Globus pallidus (tissue), 1 donor: ENCODE data around the gene SETD9.

ENCODE experiments used
- DNase-seq: peaks from one replicate; pipeline ENCODE4 v3.0.0-alpha.2; 2015; ENCODE audit warnings: low spot score

SETD9 gene, protein sequence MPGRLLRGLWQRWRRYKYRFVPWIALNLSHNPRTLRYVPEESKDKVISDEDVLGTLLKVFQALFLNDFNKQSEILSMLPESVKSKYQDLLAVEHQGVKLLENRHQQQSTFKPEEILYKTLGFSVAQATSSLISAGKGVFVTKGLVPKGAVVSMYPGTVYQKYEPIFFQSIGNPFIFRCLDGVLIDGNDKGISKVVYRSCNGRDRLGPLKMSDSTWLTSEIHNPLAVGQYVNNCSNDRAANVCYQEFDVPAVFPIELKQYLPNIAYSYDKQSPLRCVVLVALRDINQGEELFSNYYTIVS

DNA sequence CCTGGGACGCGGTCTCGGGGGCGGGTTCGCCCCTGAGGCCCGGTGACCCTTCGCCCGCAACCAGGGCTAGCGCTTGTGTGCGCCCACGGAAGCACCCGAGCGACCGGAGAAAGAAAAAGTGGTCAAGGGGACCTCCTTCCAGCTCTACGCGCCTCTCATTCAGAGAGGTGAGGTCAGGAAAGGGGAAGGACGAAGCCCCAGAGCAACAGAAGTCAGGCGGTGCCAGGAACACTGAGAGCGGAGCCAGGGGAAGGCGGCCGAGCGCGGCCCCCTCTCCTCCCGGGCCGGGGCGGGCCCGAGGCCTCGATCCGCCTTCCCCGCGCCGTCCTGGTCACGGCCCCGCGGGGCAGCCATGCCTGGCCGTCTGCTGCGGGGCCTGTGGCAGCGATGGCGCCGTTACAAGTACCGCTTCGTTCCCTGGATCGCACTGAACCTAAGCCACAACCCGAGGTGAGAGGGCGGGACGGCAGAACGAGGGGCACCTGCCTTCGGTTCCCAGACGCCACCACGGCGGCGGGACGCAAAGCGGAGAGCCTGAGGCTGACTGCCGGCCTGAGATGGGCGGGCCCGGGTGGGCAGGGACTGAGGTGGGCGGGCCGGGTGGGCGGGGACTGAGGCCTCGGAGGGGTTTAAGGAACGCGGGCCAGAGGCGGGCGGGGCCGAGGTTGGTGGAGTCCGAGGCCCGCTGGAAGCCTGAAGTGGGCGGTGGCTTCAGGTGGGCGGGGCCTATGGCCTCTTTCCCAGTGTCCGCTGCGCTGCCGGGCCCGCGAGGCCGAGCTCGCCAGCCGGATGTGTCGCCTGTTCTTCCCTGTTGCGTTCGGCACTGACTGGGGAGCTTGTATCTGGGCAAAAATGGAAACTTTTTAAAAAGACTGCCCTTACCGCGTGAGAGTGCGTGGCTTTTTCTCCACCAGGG, at the start of gene SETD9:
SETD9 (plus strand) TSS at position 303 of the 916 bp plus-strand sequence; CDS start at position 353, 50 bp downstream.
- peak; percentile 98 for DNase-seq

GRCh38 chr5:56861893-56862485, 47.4 kb upstream of the SETD9 start:
- DNase-seq, result no peak

- DNase-seq, result no peak
Measured at GRCh38 chr5:56862909-56863308, 46.5 kb upstream of the SETD9 start.

- DNase-seq, result no peak
Measured at GRCh38 chr5:56871777-56872176, 37.6 kb upstream of the SETD9 start.

- no peak for DNase-seq
Measured at GRCh38 chr5:56873056-56873455, 36.3 kb upstream of the SETD9 start.

DNA sequence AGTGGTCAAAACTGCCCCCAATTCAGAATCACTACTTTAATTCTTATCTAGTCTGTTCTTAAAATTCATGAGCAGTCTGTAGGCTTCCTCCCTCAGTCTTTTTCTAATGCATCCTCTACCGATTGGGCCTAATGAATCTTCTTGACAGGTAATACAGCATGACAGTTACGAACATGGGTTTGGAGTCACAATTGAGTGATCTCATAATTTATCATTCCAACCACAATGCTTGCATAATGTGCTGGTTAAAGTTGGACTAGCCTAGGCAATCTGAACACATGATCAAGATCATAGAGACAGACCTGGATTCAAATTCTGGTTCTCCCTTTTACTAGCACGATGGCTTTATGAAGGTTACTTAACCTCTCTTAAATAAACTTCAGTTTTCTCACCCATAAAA, 33.1 kb upstream of the SETD9 start:
- no peak for DNase-seq

GRCh38 chr5:56881571-56881970, 27.8 kb upstream of the SETD9 start:
- DNase-seq, result no peak

DNA sequence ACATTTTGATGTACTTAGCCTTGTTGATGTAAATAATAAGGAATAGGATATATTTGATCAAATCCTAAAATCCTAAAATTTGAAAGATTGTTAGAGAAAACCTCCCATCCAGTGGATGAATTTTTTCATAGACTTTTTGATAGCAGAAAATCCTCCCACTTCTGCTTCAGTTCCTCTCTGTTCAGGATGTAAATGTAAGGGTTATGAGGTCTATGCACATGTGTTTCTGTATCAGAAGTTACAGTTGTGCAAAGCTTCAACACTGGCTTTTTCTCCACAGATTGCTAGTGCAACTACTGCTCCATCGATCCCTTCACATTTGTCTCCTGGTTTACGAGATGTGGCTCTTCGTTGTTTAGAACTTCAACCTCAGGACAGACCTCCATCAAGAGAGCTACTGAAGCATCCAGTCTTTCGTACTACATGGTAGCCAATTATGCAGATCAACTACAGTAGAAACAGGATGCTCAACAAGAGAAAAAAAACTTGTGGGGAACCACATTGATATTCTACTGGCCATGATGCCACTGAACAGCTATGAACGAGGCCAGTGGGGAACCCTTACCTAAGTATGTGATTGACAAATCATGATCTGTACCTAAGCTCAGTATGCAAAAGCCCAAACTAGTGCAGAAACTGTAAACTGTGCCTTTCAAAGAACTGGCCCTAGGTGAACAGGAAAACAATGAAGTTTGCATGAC, 16.0 kb upstream of the SETD9 start:
- no peak for DNase-seq

DNA sequence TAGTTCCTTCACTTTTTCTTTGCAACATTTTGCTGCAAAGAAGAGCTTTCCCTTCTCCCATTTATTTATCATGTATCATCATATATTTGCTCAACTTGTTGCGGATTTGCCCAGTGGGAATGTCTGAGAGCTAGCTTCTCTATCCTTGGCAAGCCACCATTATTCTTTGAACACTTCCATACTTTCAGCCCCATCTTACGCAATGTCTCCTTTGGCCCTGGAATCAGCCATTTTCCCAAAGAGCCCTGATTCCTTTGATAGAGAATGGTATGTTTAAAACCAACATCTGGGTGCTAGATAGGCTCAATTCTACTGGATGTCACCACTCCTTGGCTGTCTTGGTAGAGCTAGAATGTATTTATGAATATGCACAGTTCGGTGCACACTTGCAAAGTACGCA, 12.6 kb upstream of the SETD9 start:
- no peak for DNase-seq

DNA sequence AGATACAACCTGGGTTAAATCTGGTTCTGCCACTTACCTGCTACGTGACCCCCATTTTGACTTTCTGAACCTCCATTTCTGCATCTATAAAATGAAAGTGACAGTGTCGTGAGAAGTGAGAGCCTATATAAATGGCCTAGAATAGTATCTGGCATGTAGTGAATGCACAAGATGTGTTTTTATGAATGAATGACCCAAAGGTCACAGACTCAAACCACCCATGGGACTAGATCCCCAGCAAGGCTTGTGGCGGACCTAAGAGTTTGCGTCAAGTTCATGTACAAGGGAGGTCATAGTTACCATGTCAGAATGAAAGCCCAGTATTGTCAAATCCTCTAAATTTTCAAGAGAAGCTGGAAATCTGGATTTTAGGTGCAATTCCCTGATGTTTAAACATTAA, 11.2 kb upstream of the SETD9 start:
- no peak for DNase-seq

DNA sequence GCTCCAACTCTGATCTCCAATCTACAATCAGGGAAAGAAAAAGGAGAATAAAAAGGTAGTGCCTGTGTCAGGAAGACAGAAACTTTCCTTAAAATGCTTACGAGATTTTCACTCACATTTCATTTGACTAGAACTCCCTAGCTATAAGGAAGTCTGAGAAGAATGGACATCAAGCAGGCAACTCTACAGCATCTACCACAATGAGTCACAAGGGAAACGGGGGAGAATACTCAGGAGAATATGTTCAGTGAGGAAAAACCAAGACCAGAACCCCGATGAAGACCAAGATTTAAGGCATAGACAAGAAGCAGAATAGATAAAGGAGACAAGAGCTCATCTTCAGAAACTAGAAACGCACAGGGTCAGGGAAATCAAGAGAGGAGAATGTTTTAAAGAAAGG, 9.0 kb upstream of the SETD9 start:
- no peak for DNase-seq

- peak; percentile 48 for DNase-seq
Measured at GRCh38 chr5:56900858-56901578, 8.4 kb upstream of the SETD9 start.

DNA sequence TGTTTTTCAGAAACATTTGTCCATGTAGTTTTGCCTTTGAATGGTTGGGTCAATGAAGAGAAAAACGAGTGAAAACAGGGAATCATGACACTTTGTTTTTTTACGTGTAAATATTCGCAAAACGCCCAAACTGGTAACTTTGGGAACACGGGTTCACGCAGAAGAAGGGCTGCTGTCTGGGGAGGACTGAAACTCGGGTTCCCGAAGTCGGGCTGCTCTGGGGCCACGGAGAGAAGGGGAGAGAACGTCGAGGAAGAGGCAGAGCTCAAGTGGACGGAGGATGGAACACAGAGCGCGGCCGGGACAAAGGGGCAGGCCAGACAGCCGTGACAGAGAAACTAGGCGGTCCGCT, 478 bp upstream of the SETD9 start:
- DNase-seq, result no peak

- no peak for DNase-seq
Measured at GRCh38 chr5:56910210-56910965, 992 bp downstream of the SETD9 start.

DNA sequence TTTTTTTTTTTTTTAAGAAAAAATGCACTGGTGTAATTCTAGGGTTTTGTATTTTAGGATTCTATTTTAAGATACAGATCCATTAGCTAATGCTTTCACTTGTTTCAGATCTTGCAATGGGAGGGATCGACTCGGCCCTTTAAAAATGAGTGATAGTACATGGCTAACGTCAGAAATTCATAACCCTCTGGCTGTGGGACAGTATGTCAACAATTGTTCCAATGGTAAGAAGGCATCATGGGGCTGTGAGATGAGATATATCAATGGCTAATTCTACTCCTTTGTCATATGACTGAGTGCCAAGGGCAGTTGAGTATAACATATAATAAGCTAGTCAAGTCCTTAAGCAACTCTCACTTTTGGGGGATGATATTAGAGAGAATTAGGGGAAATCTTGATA, 4.4 kb downstream of the SETD9 start:
- DNase-seq, result no peak

- DNase-seq, result no peak
Measured at GRCh38 chr5:56914678-56915077, 5.3 kb downstream of the SETD9 start.

- no peak for DNase-seq
Measured at GRCh38 chr5:56917534-56917933, 8.1 kb downstream of the SETD9 start.

DNA sequence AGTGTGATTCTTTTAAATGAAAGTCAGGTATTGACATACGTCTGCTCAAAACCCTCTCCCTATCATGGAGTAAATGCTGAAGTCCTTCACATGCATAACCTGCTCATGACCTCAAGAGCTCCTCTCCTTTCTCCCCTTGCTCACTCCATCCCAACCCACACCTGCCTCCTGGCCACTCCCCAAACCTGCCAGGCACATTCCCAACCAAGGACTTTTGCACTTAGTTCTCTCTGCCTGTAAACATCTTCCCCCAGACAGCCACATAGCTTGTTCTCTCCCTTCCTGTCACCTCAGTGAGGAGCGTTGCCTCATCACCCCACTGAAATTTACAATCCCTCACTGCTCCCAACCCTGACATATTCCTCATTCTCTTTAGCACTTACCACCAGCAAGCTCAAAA, 8.7 kb downstream of the SETD9 start:
- no peak for DNase-seq

DNA sequence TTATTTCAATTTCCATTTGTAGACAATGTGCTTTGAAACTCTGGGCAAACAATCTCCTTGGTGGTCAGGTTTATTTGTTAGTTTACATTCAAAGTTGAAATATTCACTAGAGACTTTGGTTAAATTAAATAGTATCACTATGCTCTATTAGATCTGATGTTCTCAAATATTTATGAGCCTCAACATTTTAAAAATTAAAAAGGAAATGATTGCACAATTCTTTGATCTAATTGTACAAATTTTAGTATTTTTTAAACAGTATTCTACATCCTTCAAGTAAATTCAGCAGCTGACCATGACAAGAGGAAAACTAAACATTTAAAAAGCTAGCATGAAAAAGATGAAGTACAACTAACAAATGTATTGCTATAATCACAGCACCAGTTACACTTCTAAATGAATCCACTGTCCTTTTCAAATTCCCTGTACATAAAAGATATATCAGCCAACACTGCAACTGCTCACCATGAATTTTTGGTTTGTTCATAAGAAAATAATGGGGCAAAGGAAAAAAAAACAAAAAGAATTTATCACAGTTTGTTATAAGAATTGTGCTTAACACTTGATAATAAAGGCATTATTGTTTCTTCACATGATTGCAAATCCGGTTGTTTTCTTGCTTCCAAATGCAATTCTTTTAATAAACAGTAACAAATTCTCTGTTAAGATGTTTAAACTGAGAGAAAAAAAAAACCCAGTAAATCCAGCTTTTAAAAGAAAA, 10.7 kb downstream of the SETD9 start:
- DNase-seq, result peak; percentile 33

- DNase-seq, result no peak
Measured at GRCh38 chr5:56922922-56923321, 13.5 kb downstream of the SETD9 start.
